Measurements from ENCODE around the gene SLC35D3.
A peak's percentile ranks its signal among the peaks of the same experiment; 100 is the strongest.
"Not testable (repeated sequence)": the region's sequence is repeated elsewhere in the genome, so short reads cannot be mapped to it uniquely, and the experiment has no call there.

The SLC35D3 gene, protein sequence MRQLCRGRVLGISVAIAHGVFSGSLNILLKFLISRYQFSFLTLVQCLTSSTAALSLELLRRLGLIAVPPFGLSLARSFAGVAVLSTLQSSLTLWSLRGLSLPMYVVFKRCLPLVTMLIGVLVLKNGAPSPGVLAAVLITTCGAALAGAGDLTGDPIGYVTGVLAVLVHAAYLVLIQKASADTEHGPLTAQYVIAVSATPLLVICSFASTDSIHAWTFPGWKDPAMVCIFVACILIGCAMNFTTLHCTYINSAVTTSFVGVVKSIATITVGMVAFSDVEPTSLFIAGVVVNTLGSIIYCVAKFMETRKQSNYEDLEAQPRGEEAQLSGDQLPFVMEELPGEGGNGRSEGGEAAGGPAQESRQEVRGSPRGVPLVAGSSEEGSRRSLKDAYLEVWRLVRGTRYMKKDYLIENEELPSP

GRCh38 chr6:136921936-136922684 is at the start of gene SLC35D3:
Gene SLC35D3, plus strand, starts transcription at chr6:136922301. Its CDS starts 128 bp downstream, at chr6:136922429.
- DNase-seq (ENCODE audit: low read depth): peak; percentile 28

DNA sequence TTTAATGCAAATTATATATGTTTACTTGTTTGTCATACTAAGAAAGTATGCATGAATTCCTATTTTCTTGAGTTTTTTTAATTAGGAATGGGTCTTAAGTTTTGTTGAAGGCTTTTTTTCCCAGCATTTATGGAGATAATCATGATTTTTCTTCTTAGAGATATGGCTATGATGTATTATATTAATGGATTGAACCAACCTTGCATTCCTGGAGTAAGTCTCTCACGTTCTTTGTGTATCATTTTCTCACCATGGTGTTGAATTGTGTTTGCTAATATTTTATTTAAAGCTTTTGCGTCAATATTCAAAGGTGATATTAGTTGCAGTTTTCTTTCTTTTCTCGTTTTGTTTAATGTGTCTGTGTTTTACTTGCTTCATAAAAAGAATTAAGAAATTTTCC is 48.4 kb upstream of the SLC35D3 start:
- DNase-seq (ENCODE audit: low read depth): peak; percentile 17

DNA sequence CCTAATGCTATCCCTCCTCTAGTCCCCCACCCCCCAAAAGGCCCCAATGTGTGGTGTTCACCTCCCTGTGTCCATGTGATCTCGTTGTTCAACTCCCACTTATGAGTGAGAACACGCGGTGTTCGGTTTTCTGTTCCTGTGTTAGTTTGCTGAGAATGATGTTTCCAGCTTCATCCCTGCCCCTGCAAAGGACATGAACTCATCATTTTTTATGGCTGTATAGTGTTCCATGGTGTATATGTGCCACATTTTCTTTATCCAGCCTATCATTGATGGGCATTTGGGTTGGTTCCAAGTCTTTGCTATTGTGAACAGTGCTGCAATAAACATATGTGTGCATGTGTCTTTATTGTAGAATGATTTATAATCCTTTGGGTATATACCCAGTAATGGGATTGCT is 45.6 kb upstream of the SLC35D3 start:
- DNase-seq (ENCODE audit: low read depth): not testable (repeated sequence)

DNA sequence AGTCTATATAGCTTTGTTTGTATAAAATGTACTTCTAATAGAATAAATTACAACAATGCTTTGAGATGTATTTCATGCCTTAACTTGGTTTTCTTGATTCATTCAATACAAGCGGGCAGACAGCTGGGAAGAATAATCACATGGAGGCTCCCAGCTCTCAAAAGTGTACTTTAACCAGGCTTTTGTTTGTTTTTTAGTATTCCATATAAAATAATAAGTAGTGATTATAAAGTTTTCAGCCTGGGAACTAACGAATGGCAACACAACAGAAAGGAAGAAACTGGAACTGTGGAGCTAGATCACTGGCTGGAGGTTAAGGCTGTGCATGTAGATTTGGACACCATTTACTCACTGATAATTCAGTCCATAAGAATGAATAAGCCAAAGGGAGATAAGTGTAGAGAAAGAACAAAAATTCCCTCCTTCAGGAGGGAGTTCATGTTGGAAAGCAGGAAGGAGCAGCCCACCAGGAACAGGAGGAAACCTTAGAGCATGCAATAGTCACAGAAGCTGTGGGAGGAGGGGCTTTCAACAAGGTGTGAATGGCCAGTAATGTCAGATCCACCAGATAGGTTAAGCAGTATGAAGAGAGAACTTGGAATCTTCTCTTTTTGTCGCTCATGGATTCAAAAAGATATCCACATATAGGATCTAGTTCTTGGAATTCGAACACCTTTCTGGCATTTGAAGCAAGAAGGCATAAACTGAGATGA is 41.2 kb upstream of the SLC35D3 start:
- DNase-seq (ENCODE audit: low read depth): no peak

DNA sequence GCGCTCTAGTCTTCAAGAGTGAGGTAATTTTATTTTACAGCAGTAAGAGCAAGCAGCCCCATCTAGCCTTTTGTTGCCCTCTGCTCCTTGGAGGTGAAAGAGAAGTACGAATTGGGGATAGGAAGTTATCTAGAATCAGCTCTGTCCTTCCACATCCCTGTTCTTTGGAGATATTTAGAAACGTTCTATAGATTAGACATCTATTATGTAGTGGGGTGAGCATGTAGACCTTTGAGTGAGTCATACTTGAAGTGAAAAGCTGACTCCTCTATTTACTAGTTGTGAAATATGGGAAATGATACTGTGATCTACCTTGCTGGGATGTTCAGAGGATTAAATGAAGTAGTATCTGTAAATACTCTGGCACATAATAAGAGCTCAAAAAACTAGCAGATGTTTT is 36.0 kb upstream of the SLC35D3 start:
- peak; percentile 51 for DNase-seq (ENCODE audit: low read depth)

- no peak for DNase-seq (ENCODE audit: low read depth)
These were observed 34.1 kb upstream of the SLC35D3 start for GRCh38 chr6:136887953-136888352.

- no peak for DNase-seq (ENCODE audit: low read depth)
These were observed 32.6 kb upstream of the SLC35D3 start for GRCh38 chr6:136889271-136890193.

GRCh38 chr6:136890194-136890839 is 31.8 kb upstream of the SLC35D3 start:
- no peak for DNase-seq (ENCODE audit: low read depth)

DNA sequence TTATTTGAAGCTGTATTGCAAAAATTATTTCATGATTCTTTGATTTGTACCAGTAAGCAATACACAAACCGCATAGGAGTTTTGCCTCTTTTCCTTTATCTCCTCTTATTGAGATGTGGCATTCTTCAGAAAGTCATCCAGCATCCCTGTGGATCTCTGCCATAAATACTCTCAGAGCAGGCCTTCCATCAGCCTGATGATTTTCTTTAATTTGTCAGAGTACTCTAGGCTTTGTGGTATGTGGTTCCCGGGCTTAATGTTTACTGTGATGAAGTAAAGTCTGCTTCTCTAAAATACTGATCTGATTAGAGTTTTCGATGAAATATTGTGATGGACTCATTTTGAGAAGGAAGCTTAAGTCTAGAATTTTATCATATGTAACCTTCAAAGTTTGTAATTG is 31.1 kb upstream of the SLC35D3 start:
- no peak for DNase-seq (ENCODE audit: low read depth)

GRCh38 chr6:136893187-136893586 is 28.9 kb upstream of the SLC35D3 start:
- DNase-seq (ENCODE audit: low read depth): no peak

- DNase-seq (ENCODE audit: low read depth): no peak
These were observed 26.2 kb upstream of the SLC35D3 start for GRCh38 chr6:136895901-136896300.

GRCh38 chr6:136897071-136897470 is 25.0 kb upstream of the SLC35D3 start:
- no peak for DNase-seq (ENCODE audit: low read depth)

DNA sequence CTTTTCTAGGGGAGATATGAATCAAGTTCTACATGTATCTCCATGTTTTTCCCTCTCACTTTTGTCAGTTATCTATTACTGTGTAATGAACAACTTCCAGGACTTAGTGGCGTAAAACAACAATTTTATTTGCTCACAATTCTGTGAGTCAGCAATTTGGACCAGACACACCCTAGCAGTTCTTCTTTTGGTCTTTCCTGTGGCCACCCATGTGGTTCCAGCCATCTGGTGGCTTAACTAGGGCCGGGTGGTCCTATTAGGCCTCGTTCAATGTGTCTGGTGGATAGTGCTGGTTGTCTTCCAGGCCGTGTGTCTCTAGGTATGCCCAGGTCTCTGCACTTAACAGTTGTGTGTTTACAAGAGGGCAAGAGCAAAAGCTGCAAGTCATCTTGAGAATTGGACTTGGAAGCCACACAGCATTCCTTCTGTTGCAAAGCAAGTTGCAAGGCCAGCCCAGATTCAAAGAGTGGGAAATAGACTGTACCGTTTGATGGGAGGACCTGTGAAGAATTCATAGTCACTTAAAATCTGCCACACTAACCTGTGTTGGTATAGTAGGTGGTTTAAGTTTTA is 20.8 kb upstream of the SLC35D3 start:
- DNase-seq (ENCODE audit: low read depth): no peak

DNA sequence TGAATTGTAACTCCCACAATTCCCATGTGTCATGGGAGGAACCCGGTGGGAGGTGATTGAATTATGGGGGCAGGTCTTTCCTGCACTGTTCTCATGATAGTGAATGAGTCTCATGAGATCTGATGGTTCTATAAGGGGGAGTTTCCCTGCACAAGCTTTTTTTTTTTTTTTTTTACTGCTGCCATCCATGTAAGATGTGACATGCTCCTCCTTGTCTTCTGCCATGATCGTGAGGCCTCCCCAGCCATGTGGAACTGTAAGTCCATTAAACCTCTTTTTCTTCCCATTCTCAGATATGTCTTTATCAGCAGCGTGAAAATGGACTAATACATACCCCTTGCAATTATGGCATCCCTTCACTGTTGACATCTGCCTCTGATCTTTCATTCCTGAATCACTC is 17.6 kb upstream of the SLC35D3 start:
- not testable (repeated sequence) for DNase-seq (ENCODE audit: low read depth)

- no peak for DNase-seq (ENCODE audit: low read depth)
These were observed 7.2 kb upstream of the SLC35D3 start for GRCh38 chr6:136914947-136915346.

GRCh38 chr6:136918706-136919105 is 3.4 kb upstream of the SLC35D3 start:
- no peak for DNase-seq (ENCODE audit: low read depth)

GRCh38 chr6:136920216-136920615 is 1.9 kb upstream of the SLC35D3 start:
- no peak for DNase-seq (ENCODE audit: low read depth)

- DNase-seq (ENCODE audit: low read depth): peak; percentile 13
These were observed 1.3 kb upstream of the SLC35D3 start for GRCh38 chr6:136920671-136921380.

DNA sequence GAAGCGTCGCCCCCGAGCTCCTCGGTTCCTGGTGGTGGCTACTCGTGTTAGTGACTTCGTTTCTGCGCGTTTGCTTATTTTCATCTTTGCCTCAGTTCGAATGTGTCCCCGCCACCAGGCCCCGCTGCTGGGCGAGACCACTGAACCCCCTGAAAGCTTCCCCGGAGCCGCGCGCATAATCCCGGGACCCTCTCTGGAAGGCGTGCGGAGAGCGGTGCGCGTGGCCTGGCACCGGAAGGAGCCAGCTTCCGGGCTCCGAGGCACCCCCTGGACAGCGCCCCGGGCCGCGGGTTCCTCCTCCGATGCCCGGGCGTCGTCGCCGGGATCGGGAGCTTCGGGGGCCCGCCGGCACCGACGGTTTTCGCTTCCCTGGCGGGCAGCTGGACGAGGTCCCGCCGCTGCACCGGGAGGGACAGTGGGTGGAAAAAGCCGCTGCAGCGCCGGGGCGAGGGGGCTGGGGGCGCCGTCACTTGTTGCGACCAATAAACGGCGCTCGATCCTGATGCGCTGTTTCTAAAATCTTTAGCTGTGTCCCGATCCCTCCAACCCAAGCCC is 643 bp upstream of the SLC35D3 start:
- DNase-seq (ENCODE audit: low read depth): peak; percentile 39

- DNase-seq (ENCODE audit: low read depth): no peak
These were observed 545 bp downstream of the SLC35D3 start for GRCh38 chr6:136922685-136923006.

Data from ELR (cell line).